SK-N-MC (cell line): ENCODE measurements around the gene UBE2E2.

Experiments
- EZH2 ChIP-seq: fragments of 200-600 bp; sonication (generic); IDR thresholded peaks from one replicate; pipeline ENCODE4 v1.6.1; 2017; ENCODE audit warnings: antibody characterized with exemption
- FOXP2 ChIP-seq: optimal IDR thresholded peaks from 2 replicates; pipeline ENCODE3; 2011; ENCODE audit warnings: mild to moderate bottlenecking, moderate library complexity; ENCODE audit not compliant: insufficient read depth; ENCODE audit errors: extremely low read length, control extremely low read depth
- POLR2AphosphoS5 ChIP-seq: IDR thresholded peaks from 2 replicates; pipeline ENCODE4 v1.6.1; 2012; ENCODE audit warnings: mild to moderate bottlenecking, low read depth, low read length, borderline replicate concordance

- TF ChIP-seq EZH2 (no peak), POLR2AphosphoS5 (no peak), FOXP2 (no peak)
Observed at GRCh38 chr3:23236890-23237289, 33.8 kb downstream of the UBE2E2 start.
